Left colon (tissue), 2 donors: Measurements from ENCODE around the gene SDHAF3. TPM values are rescaled to one million over a fixed set of nuclear protein-coding genes. Genes with fewer than 3 reads are reported as not detected.
A peak's percentile ranks its signal among the peaks of the same experiment; 100 is the strongest.
"Not testable (repeated sequence)": the region's sequence is repeated elsewhere in the genome, so short reads cannot be mapped to it uniquely, and the experiment has no call there.

Experiments
- ATAC-seq: fragments of 200-7000 bp; cut with Tn5 transposase; one replicate; pipeline ENCODE4 v1.9.1; 2020; ENCODE audit warnings: mild to moderate bottlenecking, moderate library complexity
- DNase-seq, 2 donors: peaks; one replicate each; pipeline ENCODE4 v3.0.0-alpha.2; 2020
- intact Hi-C, 2 donors: fragments of 100-400 bp; cut with DNase I in 1 of 2; cut with micrococcal nuclease in 1 of 2; formaldehyde crosslinking; loops; one replicate each; pipeline versions ENCODE4 v1.11.2 to v1.14.0; 2022; cut with DNase I, micrococcal nuclease
- total RNA-seq, 2 donors: library from RNA; stranded (reverse); fragmentation: NEBNext Ultra II Directional; extraction: Animal tissue kit (Norgen Biotek cat#: 25700); gene quantifications; one replicate each; pipeline ENCODE4 v1.2.1, GENCODE V29; 2021
- donor health status: DM: no; HTN: no; CAD: no.
- donor health status: DM: yes; HTN: yes; CAD: no.

SDHAF3 gene
- total RNA-seq, 2 donors from 2014 or later: 18.1 to 18.8 TPM

GRCh38 chr7:97196174-97196573 is 78.7 kb downstream of the SDHAF3 start:
- ATAC-seq, intact Hi-C loops, DNase-seq: not testable (repeated sequence)

- ATAC-seq (no peak), DNase-seq (no peak)
- intact Hi-C loops: no loop called here
Measured at GRCh38 chr7:97198596-97198995, 81.1 kb downstream of the SDHAF3 start.

- intact Hi-C loops: no loop called here
- ATAC-seq: no peak
Measured at GRCh38 chr7:97200018-97200417, 82.5 kb downstream of the SDHAF3 start.

GRCh38 chr7:97203957-97204356 is 86.5 kb downstream of the SDHAF3 start:
- intact Hi-C loops: no loop called here
- ATAC-seq (no peak), DNase-seq (no peak)

More at GRCh38 chr7:97200018-97200417, 82.5 kb downstream of the SDHAF3 start:
- DNase-seq: no peak

GRCh38 chr7:97204821-97205220 is 87.3 kb downstream of the SDHAF3 start:
- intact Hi-C loops: no loop called here
- DNase-seq (no peak), ATAC-seq (no peak)

GRCh38 chr7:97215556-97215955 is 98.1 kb downstream of the SDHAF3 start:
- ATAC-seq: peak; percentile 100
- intact Hi-C loops: no loop called here
- peak; percentile 88 to 89 for DNase-seq

- DNase-seq (no peak), ATAC-seq (peak; percentile 30)
- intact Hi-C loops: no loop called here
Measured at GRCh38 chr7:97218767-97219166, 101.3 kb downstream of the SDHAF3 start.

GRCh38 chr7:97219237-97219636 is 101.7 kb downstream of the SDHAF3 start:
- ATAC-seq (no peak), DNase-seq (no peak)
- intact Hi-C loops: no loop called here

GRCh38 chr7:97224316-97224715 is 106.8 kb downstream of the SDHAF3 start:
- intact Hi-C loops: no loop called here
- DNase-seq (no peak), ATAC-seq (no peak)

- ATAC-seq: no peak
- no peak for DNase-seq
Measured at GRCh38 chr7:97226541-97226940, 109.0 kb downstream of the SDHAF3 start.

More at GRCh38 chr7:97226541-97226940, 109.0 kb downstream of the SDHAF3 start:
- intact Hi-C loops: no loop called here

Other genes starting within 250 kb of the SDHAF3 start
- gene DLX6, start 112.1 kb upstream of the SDHAF3 start, total RNA-seq: not detected
- not detected for gene DLX5, start 92.9 kb upstream of the SDHAF3 start, total RNA-seq